GM19452 (cell line): ENCODE data around the gene LAMB3.

Experiments
- ATAC-seq: cut with Tn5 transposase; IDR thresholded peaks from one replicate; pipeline ENCODE4 v1.9.1; 2021; ENCODE audit not compliant: unreplicated experiment

The LAMB3 gene

GRCh38 chr1:209662879-209663327, 10.7 kb upstream of the LAMB3 start:
- ATAC-seq = no peak

GRCh38 chr1:209661071-209661470, 8.8 kb upstream of the LAMB3 start:
- ATAC-seq = no peak

GRCh38 chr1:209659909-209660308, 7.7 kb upstream of the LAMB3 start:
- ATAC-seq = peak; percentile 89

- ATAC-seq = no peak
Observed at GRCh38 chr1:209657918-209658317, 5.7 kb upstream of the LAMB3 start.

- ATAC-seq = no peak
Observed at GRCh38 chr1:209657140-209657879, 5.1 kb upstream of the LAMB3 start.

GRCh38 chr1:209655411-209656231, 3.4 kb upstream of the LAMB3 start:
- ATAC-seq = no peak

GRCh38 chr1:209653915-209654351, 1.7 kb upstream of the LAMB3 start:
- peak; percentile 58 for ATAC-seq

- ATAC-seq = no peak
Observed at GRCh38 chr1:209652873-209653401, 712 bp upstream of the LAMB3 start.

- ATAC-seq = no peak
Observed at GRCh38 chr1:209651138-209651587, 1.1 kb downstream of the LAMB3 start.

GRCh38 chr1:209650454-209650853, 1.8 kb downstream of the LAMB3 start:
- no peak for ATAC-seq

GRCh38 chr1:209648931-209649776, 3.1 kb downstream of the LAMB3 start:
- no peak for ATAC-seq

GRCh38 chr1:209648346-209648745, 3.9 kb downstream of the LAMB3 start:
- no peak for ATAC-seq

- no peak for ATAC-seq
Observed at GRCh38 chr1:209647156-209647555, 5.1 kb downstream of the LAMB3 start.

- no peak for ATAC-seq
Observed at GRCh38 chr1:209646558-209646957, 5.7 kb downstream of the LAMB3 start.

GRCh38 chr1:209645574-209646452, 6.4 kb downstream of the LAMB3 start:
- ATAC-seq = no peak

- no peak for ATAC-seq
Observed at GRCh38 chr1:209643285-209644020, 8.8 kb downstream of the LAMB3 start.

GRCh38 chr1:209642816-209643215, 9.4 kb downstream of the LAMB3 start:
- ATAC-seq = no peak

GRCh38 chr1:209641832-209642172, 10.4 kb downstream of the LAMB3 start:
- no peak for ATAC-seq

- ATAC-seq = no peak
Observed at GRCh38 chr1:209635850-209636249, 16.4 kb downstream of the LAMB3 start.
